SW480 (cell line): Measurements from ENCODE around the gene PLCG2.
"Not testable (repeated sequence)": the region's sequence is repeated elsewhere in the genome, so short reads cannot be mapped to it uniquely, and the experiment has no call there.

Source experiments
- DNase-seq: peaks from one replicate; pipeline ENCODE4 v3.0.0-alpha.2; 2016; ENCODE audit warnings: low spot score

Gene PLCG2

DNA sequence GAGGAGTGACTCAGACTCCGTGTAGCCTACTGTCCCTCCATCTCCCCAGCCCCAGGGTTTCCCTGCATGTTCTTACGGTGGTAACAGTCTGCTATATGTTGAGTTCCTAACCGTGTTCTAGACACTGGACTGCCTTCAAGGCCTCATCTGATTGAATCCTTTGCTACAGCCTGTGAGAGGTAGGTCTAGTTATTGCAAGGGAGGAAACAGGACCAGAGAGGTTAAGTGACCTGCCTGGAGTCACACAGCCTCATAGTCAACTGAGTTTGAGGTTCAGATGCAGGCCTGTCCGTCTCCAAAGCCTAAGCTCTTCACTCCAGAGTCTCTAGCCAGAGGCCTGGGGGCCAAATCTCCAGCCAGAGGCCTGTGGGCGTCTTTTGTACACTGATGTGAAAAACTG lies 134.1 kb downstream of the PLCG2 start:
- no peak for DNase-seq

DNA sequence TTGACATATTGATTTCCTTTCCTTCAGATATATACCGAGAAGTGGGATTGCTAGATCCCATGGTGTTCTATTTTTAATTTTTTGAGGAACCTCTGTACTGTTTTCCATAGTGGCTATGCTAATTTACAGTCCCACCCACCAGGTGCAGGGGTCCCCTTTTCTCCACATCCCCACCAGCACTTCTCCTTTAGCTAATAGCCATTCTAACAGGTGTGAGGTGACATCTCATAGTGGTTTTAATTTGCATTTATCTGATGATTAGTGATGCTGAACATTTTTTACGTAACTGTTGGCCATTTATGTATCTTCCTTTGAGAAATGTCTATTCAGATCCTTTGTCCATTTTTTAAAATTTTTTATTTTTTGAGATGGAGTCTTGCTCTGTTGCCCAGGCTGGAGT lies 138.3 kb downstream of the PLCG2 start:
- no peak for DNase-seq

DNA sequence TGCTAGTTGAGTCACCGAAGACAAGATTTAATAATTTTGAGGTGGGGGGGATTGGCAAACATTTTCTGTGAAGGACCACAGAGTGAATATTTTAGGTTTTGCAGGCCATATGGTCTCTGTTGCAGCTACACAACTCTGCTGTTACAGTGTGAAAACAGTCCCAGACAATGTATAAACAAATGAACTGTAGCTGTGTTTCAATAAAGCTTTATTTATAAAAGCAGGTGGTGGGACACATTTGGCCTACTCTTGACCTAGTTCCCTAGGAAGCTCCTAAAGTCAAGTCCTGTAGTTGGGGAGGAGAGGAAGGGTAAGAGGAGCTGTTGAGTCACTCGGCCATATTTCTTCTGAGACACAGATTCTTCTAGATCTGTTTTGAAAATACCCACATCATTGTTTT lies 139.8 kb downstream of the PLCG2 start:
- DNase-seq = no peak

DNA sequence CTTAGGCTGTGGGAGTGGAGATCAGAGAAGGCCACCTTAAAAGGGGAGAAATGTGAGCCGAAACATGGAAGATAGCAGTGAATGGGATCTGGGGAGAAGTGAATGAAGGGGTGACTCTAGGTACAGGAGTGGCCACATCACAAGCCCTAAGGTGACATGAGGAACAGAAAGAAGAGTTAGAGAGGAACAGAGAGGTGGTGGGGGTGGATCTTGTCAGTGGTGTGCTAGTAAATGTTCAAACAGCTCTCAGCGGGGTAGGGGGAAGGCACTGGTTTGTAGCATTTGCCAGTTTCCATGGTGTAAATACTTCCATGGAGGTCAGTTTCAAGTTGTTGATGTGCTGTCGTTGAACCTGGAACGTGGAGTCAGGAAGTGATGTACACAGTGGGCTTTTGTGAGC lies 141.4 kb downstream of the PLCG2 start:
- DNase-seq = no peak

DNA sequence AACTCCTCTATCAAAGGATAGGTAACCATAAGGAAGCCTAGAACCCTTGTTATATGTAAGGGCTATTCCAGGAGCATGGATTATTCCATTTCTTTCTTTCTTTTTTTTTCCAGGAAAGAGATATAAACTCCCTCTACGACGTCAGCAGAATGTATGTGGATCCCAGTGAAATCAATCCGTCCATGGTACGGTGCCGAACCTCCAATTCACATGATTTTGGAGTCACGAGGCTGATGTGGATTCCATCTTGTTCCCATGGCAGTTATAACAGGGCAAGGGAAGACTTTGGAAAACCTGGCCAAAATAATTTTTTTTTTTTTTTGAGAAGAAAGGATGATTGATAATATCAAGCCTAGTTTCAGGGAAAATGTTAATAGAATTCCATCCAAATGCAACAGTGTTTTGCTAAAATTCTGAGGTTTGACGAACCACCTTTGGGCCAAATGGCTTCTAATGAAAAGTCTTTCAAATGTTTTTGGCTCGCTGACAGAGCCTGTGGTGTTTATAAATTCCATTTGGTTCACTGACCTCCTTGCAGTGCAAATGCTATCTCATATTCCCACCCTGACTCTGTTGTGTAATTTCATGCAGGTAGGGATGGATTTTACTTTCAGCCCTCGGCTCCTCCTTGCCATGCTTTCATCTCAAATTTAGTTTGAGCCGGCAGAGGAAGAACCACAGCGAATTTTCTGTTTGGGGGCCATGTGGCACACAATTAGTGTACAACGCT lies 142.2 kb downstream of the PLCG2 start:
- no peak for DNase-seq

DNA sequence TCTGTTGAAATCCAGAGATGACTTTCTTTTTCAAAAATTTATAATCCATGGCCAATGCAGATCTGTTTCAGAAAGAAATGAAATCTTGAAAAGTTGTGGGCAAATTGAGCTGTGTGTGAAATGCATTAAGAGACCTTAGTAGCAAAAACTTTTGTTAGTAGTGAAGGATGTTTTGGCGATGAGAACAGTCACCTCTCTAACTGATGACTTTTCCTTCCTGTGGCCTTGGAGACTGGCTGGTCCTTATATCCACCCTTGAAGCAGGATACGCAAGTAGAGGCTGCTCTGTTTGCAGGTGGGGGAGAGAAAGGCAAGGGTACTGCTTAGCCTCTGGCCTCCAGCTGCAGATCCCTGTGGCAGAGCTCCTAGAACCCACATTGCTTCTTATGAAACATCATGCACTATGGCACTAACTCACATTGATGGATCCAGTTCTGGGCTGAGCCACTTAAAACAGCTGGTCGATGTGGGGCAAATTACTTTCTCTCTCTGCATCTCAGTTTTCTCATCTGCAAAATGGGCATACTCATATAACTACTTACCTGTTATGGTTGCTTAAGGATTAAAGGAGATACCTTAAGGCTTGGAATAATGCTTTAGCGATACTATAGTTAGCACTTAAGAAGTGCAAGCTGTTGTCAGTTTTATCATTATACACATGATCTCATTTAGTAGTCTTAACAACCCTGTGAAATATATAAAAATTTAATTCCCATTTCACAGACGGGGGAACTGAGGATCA lies 142.9 kb downstream of the PLCG2 start:
- no peak for DNase-seq

DNA sequence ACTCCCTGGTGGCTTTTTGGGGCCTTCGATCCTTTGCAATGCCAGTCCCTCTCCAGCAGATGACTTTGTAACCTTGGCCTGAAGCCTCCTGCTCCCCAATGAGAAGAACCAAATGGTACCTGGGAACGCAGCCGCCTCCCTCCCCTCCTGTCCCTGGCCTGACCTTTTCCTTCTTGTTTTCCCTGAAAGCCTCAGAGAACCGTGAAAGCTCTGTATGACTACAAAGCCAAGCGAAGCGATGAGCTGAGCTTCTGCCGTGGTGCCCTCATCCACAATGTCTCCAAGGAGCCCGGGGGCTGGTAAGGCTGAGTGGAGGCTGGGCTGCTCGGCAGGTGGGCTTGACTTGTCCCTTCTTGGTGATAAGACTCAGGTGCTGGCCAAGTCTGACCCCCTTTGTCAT lies 144.2 kb downstream of the PLCG2 start:
- DNase-seq = no peak

DNA sequence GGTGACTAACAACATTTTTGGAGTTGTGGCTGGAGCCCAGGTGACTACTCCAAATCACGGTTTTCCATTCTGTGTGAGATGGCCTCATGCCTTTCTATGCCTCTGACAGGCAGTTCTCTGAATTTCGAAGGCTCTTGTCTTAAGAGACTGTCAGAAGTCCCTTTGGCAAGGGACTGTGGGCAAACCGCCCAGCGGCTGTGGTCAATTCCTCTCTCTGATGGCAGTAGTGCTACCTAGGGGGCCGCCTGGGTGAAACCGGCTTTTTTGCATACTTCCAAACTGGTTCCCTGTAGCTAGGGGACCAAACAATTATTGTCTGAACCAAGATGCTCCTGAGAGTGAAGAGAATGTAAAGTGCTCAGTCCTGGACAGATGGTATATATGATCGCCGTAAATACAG lies 145.9 kb downstream of the PLCG2 start:
- DNase-seq = no peak

DNA sequence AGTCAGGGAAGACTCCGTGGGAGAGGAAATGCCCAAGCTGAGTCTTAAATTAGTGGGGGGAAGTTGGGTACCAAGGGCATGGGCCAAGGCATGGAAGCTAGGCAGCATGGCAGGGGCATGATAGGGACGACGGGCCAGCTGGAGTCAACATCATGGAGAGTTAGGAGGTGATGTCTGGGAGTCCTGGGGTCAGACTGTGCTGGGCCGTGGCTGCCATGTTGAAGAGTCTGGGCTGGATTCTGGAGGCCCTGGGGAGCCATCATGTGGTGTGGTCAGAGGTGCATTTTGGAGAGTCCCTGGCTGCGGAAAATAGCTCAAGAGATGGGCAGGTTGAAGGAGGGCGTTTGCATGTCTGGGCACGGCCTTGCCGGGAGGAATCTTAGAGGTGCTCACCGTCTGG lies 146.9 kb downstream of the PLCG2 start:
- DNase-seq = no peak

DNA sequence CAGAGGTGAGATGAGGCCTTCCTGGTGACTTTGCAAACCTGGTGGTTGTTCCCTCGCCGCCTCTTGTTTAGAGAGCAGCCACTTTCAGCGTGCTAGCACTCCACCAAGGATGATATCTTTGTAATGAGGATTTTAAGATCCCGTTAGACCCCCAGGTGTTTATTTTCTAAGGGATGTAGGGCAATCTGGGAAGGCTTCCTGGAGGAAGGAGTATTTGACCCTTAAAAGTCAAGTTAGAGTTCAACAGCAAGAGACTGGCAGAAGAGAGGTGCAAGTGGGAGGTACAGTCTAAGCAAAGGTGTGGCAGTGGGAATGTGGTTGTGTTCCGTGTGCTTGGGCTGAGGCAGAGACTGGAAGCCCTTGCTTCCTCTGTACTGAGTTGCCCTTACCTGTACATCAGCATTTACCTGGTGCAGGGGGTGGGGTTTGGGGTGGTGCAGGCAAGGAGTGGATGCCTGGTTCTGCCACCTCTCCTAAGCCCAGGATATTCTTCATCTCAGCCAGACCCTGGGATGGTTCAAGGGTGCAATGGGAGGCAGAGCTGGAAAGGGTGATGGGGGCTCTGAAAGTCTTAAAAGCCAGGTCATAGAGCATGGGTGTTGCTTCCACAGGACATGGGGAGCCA lies 148.6 kb downstream of the PLCG2 start:
- no peak for DNase-seq

DNA sequence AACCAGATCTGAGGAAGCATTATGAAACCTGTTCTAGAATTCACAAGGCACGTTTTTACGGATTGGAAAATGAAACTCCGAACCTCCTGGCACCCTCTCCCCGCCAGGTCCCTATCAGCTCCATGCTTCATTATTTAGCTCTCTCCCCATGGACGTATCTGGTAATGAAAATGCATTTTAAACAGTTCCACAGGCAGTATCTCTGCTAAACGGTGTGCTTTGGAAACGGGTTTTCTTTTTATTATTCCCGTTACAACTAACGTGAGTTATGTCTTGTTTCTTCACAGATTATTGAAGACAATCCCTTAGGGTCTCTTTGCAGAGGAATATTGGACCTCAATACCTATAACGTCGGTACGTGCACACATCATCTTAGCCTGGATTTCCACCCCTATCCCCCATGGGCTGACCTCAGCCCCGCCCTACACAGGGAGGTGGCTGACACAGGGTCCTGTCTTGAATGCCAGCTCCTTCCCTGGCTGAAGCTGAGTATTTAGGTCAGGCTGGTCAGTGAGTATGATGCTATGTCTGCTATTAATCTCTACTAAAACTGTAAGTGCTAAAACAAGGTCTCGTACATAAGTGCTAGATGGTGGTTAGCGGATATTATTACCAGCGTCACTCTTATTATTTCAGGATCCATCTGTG lies 149.3 kb downstream of the PLCG2 start:
- DNase-seq = no peak

DNA sequence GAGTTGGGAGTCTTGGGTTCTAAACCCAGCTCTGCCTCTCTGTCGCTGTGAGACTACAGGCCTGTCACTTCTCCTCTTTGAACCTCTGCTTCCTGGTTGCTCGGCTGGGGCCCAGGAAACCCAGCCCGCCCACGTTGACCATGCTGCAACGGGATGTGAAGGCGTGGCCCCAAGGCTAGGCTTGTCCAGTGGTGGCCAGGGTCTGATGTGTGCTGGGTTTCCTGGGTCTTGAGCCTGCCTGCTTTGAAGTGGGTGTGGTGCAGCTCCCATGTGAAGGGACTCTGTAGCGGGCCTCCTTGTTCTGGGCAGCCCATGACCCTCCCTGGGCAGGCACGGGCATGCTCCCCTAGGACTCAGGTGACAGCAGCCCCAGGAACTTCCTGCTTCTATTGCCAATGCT lies 149.9 kb downstream of the PLCG2 start:
- peak; percentile 82 for DNase-seq

DNA sequence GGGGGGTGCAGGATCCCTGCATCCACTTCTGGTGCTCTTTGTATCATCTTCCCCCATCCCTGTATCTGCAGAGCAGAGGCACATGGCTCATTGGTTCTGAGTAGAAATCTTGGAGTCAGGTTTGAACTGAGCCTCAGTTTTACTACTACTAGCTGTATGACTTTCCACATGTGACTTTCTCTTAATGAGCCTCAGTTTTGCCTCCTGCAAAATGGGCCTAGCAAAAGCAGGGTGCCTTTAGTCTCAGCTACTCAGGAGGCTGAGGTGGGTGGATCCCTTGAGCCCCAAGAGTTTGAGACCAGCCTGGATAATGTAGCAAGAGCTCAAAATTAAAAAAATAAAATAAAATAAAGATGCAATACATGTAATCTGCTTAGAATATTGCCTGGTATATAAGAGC lies 150.8 kb downstream of the PLCG2 start:
- DNase-seq = no peak

DNA sequence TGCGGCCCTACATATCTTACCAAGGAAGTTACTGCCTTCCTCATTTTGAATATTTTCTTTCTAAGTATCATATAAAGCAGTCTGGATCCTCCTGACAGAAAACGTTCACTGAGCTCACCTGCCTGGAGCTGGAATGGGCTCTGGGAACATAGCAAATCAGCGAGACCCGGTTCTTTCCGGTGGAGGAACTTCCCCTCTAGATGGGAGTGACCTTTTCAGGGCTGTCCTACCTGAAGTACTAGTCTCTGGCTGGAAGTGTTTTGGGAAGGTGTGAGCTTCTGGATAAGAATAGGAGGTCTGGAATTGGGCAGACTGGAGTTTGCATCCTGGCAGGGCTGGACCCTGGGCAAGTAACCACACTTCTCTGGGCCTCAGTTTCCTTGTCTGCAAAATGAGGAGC lies 152.8 kb downstream of the PLCG2 start:
- no peak for DNase-seq

DNA sequence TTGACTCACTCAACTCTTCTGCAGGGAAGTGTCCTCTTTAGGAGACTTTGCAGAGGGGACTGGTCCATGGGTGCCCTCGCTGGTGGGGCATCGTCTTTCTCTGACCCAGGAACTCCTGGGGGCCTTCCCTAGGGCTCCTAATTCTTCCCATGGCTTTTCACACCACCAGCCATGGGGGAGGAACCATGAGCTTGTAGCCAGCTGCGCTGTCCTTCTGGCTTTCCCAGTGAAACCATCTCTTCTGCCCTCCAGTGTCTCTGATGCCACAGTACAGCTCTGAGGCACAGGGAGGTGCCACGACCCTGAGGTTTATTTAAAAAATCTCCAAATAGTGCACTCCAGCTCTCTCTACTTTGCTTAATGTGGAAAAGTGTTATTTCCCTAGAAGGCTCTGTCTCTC lies 153.6 kb downstream of the PLCG2 start:
- DNase-seq = no peak

DNA sequence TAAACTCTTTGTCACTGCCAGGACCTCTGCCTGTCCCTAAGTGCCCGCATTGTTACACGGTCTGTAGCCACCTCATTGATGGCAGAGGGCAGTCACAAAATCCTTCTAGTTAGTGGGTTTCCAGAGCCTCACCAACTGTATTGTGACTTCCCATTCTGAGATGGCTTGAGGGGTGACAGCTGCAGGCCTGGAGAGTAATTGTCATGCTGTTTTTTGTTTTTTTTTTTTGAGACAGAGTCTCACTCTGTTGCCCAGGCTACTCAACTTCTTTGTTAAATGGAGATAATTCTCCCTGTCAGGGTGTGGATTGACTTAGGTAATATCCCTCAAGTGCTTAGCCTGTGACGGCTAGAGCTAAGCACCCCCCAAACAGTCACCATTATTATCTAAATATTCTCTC lies 154.3 kb downstream of the PLCG2 start:
- DNase-seq = no peak

DNA sequence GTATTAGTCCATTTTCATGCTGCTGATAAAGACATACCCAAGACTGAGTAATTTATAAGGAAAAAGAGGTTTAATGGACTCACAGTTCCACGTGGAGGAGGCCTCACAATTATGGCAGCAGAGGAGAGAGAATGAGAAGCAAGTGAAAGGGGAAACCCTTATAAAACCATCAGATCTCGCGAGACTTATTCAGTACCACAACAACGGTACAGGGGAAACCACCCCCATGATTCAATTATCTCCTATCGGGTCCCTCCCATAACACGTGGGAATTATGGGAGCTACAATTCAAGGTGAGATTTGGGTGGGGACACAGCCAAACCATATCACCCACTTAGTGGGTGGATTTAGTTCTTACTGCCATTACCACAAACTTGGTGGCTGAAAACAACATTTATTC lies 155.6 kb downstream of the PLCG2 start:
- DNase-seq = not testable (repeated sequence)

DNA sequence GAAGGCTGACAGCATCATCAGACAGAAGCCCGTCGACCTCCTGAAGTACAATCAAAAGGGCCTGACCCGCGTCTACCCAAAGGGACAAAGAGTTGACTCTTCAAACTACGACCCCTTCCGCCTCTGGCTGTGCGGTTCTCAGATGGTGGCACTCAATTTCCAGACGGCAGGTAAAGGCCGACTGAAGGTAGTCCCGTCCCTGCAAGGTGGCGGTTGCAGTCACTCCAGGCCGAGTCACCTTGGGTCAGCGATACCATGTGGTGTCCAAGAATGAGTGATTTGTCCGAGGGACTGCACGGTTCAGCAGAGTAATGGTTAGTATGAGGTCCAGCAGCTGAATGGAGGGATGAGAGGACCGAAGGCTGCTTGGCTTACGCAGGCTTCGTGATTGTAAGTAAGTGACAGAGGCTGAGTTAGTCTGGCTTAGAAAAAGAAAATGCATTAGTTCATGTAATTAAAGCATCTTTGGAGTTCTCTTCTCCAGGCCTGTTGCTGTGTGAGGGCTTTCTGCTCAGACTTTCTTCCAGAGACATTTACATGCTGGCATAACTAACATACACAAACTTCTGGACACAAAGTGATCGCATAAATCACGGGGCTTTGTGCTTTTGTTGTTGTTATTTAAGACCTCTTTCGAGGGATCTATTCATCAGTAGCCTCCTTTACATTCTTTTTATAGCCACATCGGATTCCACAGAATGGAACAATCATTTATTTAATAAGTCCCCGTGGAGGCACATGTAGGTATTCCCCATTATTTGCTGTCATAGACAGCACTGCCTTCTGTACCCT lies 157.3 kb downstream of the PLCG2 start:
- DNase-seq = no peak

DNA sequence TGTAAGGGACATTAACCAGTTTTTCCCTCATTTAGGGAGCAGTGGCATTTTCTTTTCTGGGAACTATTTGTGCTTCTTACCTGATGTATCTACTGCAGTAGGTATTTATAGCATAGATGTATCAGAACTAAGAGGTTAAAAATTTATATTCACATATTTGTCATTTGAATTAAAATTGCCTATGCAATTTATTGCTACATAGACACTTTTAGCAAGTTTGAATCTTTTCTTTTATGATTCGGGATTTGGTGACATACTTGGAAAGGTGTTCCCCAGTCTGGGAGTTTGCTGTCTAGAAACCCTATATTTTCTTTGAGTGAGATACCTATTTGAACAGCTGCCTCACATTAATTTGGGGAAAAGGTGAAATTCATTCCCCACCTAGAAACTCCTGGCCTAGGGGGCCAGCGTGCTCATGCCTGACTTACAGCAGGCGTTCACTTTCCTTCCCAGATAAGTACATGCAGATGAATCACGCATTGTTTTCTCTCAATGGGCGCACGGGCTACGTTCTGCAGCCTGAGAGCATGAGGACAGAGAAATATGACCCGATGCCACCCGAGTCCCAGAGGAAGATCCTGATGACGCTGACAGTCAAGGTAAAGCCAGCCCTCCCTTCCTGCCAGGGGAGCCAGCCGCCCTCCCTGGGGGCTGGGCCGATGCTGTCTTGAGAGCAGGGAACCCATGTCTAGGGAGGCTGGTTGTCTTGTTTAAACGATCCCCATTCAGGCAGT lies 158.4 kb downstream of the PLCG2 start:
- DNase-seq = no peak

DNA sequence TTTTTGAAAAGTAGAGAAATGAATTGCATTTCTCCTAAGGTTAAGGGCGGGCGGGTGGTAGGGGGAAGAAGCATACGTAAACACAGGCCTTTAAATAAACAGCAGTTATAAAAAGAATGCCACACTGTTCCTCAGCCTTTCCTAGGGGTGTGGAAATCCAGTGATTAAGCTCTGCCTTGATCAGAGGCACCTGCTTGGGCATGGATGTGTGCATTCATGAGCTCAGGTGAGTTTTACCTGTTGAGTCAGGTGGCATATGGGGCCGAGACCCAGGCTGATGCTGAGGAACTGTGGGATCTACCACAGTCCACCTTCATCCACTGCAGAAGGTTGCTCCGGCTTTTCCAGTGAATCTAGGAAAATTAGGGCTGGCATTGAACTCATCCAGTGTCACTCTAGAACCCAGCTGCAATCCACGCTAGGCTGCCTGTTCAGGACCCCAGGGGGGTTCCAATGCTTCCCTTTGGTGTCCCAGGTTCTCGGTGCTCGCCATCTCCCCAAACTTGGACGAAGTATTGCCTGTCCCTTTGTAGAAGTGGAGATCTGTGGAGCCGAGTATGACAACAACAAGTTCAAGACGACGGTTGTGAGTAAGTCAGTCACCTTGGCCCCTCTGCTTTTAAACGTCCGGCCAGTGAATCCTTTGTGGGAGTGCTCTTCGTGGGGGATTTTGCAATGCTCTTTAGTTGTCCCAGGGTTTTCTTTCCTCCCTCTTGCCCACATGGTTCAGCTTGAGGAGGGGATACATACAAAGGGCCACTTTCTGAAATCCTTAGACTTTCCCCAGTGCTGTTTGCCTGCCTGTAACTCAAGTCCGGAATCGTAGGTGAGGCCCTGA lies 159.5 kb downstream of the PLCG2 start:
- no peak for DNase-seq
